Large intestine (tissue), 3 donors: Measurements from ENCODE around the gene ACOT8. TPM values are rescaled to one million over a fixed set of nuclear protein-coding genes. Genes with fewer than 3 reads are reported as not detected.
A peak's percentile ranks its signal among the peaks of the same experiment; 100 is the strongest.

Source experiments
- DNase-seq, 2 donors: peaks; one replicate each; pipeline versions ENCODE4 v3.0.0 to v3.0.0-alpha.2; 2013
- H3K27ac ChIP-seq: one replicate; pipeline ENCODE4 v1.5.1; 2013; ENCODE audit warnings: low read length
- H3K27me3 ChIP-seq: 2 replicates; pipeline ENCODE4 v1.6.1; 2013; ENCODE audit warnings: low read length; ENCODE audit not compliant: control insufficient read depth, insufficient read depth
- H3K36me3 ChIP-seq: 2 replicates; pipeline ENCODE4 v1.6.1; 2013; ENCODE audit warnings: low read length; ENCODE audit not compliant: control insufficient read depth, insufficient read depth
- H3K4me1 ChIP-seq: one replicate; pipeline ENCODE4 v1.6.1; 2013; ENCODE audit warnings: low read length; ENCODE audit not compliant: control insufficient read depth, insufficient read depth
- H3K4me3 ChIP-seq: one replicate; pipeline ENCODE4 v1.5.1; 2013; ENCODE audit warnings: low read length
- H3K9me3 ChIP-seq: one replicate; pipeline ENCODE4 v1.6.1; 2013; ENCODE audit warnings: mild to moderate bottlenecking, low read depth, low read length, moderate library complexity; ENCODE audit not compliant: control insufficient read depth
- WGBS: methylation state at CpG from one replicate; pipeline ENCODE4 v1.1.5; 2013; ENCODE audit warnings: low lambda C conversion rate; ENCODE audit not compliant: insufficient coverage; 5-methylcytosine and 5-hydroxymethylcytosine counted together
- polyA plus RNA-seq: library from polyadenylated mRNA; unstranded; fragments of 120-200 nt; gene quantifications from one replicate; pipeline ENCODE4 v1.2.1, GENCODE V29; 2013

The ACOT8 gene
- polyA plus RNA-seq, 1 donor: 26.5 TPM

DNA sequence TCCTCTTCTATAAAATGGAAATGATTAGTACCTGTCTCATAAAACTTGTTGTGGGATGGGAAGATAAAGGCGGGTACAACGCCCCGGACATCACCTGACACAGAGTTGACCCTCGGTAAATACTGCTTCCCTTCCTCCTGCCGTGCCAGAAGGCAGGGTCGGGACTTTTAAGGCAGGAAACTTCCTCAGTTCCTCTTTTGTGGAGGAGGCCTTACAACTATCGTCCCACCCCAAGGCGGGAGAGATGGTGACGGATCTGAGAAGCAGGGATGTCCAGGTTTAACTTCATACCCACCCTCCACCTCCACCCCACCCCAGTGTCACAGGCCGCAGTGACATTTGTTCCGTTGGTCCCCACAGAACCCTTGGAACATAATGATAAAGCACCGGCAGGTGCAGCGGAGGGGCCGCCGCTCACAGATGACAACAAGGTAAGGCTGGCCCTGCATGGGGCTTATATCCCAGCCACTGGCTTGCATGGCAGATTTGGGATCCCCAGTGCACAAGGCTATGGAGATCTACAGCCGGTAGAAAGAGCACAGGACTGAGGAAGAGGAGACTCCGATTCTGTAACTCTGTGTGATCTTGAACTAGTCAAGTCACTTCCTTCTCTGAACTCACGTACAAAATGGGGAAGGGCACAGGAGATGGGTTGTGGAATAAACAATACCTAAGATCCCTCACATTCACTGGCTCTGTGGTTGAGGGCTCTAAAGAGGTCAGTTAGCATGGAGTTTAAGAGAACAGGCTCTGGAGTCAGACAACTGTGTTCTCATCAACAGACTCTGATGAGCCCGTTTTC is 64.7 kb downstream of the ACOT8 start:
- H3K9me3 ChIP-seq: no peaks in the 10 kb centered on the region
- H3K27ac ChIP-seq: peak overlapping the region; percentile 52
- peaks cover 32% of the 10 kb centered on the region for H3K36me3 ChIP-seq
- H3K4me1 ChIP-seq: peaks cover 7% of the 10 kb centered on the region
- H3K27me3 ChIP-seq: no peaks in the 10 kb centered on the region
- H3K4me3 ChIP-seq: peak overlapping the region; percentile 76
- 20% methylated on average over 1 of the region's 19 CpGs for WGBS
- peak in 1 of 2 donors; percentile 56 for DNase-seq

Other genes starting within 250 kb of the ACOT8 start
- gene WFDC10A, start 227.7 kb downstream of the ACOT8 start, polyA plus RNA-seq: not detected
- gene WFDC9, start 226.1 kb downstream of the ACOT8 start, polyA plus RNA-seq: not detected
- gene WFDC11, start 187.2 kb downstream of the ACOT8 start, polyA plus RNA-seq: not detected
- gene WFDC13, start 155.4 kb downstream of the ACOT8 start, polyA plus RNA-seq: not detected
- not detected for gene WFDC10B, start 152.4 kb downstream of the ACOT8 start, polyA plus RNA-seq
- gene SPINT4, start 135.0 kb downstream of the ACOT8 start, polyA plus RNA-seq: not detected
- 0.57 TPM for gene WFDC3, start 65.5 kb downstream of the ACOT8 start, polyA plus RNA-seq
- gene DNTTIP1, start 65.4 kb downstream of the ACOT8 start, polyA plus RNA-seq: 27.1 TPM
- 35.6 TPM for gene UBE2C, start 44.7 kb downstream of the ACOT8 start, polyA plus RNA-seq
- gene TNNC2, start 30.1 kb downstream of the ACOT8 start, polyA plus RNA-seq: 10.9 TPM
- gene SNX21, start 23.6 kb downstream of the ACOT8 start, polyA plus RNA-seq: 11.1 TPM
- gene ZSWIM3, start 222 bp upstream of the ACOT8 start, polyA plus RNA-seq: 6.5 TPM
- gene ZSWIM1, start 23.8 kb upstream of the ACOT8 start, polyA plus RNA-seq: 17.3 TPM
- 17.3 TPM for gene SPATA25, start 30.2 kb upstream of the ACOT8 start, polyA plus RNA-seq
- 15.6 TPM for gene NEURL2, start 33.8 kb upstream of the ACOT8 start, polyA plus RNA-seq
- 851 TPM for gene CTSA, start 33.9 kb upstream of the ACOT8 start, polyA plus RNA-seq
- 25.2 TPM for gene PLTP, start 54.8 kb upstream of the ACOT8 start, polyA plus RNA-seq
- 28.1 TPM for gene PCIF1, start 77.3 kb upstream of the ACOT8 start, polyA plus RNA-seq
- 13.4 TPM for gene ZNF335, start 114.8 kb upstream of the ACOT8 start, polyA plus RNA-seq
- gene MMP9, start 151.5 kb upstream of the ACOT8 start, polyA plus RNA-seq: 1.6 TPM
- gene SLC12A5, start 171.8 kb upstream of the ACOT8 start, polyA plus RNA-seq: 3.5 TPM
- gene NCOA5, start 232.6 kb upstream of the ACOT8 start, polyA plus RNA-seq: 38.9 TPM